Effector CD4-positive, alpha-beta T cell (primary cell): Measurements from ENCODE around the gene TRAF3IP1.
"Not testable (repeated sequence)": the region's sequence is repeated elsewhere in the genome, so short reads cannot be mapped to it uniquely, and the experiment has no call there.

ENCODE experiments used
- DNase-seq: peaks from one replicate; pipeline ENCODE4 v3.0.0-alpha.2; 2020

Gene TRAF3IP1

GRCh38 chr2:238383135-238383534 lies 62.8 kb downstream of the TRAF3IP1 start:
- no peak for DNase-seq

- DNase-seq = no peak
Observed at GRCh38 chr2:238383743-238384380, 63.5 kb downstream of the TRAF3IP1 start.

- DNase-seq = no peak
Observed at GRCh38 chr2:238387332-238387731, 67.0 kb downstream of the TRAF3IP1 start.

DNA sequence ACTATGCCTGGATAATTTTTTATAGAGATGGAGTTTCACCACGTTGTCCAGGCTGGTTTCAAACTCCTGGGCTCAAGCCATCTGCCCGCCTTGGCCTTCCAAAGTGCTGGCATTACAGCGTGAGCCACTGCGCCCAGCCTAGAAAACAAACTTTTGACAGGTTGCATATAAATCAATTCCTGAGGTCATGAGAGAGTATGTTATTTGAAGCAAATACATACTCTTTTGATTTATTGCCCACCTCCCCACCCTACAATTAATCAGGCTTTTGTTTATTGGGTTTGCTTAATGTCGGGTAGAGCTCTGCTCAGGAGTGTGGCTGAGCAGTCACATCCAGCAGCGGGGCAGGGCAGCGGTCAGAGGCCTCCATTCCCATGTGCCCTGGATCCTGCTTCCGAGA lies 68.5 kb downstream of the TRAF3IP1 start:
- DNase-seq = no peak

- no peak for DNase-seq
Observed at GRCh38 chr2:238389988-238390589, 69.8 kb downstream of the TRAF3IP1 start.

DNA sequence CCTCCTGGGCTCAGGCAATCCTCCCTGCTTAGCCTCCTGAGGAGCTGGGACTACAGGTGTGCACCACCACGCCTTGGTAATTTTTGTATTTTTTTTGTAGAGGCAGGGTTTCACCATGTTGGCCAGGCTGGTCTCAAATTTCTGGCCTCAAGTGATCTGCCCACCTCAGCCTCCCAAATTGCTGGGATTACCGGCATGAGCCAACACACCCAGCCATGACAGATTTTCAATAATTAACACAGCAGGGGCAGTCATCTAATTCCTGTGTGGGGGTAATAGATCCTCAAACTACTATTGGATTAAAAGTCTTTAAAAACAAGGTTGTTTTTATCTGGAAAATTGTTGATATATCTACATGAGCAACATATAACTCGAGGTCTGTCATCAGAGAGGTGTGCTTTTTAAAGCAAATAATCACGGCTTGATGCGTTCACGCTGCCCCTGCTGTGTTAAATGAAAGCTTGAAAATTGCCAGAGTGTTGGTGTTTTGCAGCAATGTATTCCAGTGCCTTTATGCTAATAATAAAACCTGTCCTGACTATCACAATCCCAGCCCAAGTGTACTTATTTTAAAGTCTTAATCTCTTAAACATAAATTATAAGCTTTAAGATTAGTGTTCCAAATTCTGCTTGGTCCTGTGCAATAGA lies 70.8 kb downstream of the TRAF3IP1 start:
- DNase-seq = no peak

DNA sequence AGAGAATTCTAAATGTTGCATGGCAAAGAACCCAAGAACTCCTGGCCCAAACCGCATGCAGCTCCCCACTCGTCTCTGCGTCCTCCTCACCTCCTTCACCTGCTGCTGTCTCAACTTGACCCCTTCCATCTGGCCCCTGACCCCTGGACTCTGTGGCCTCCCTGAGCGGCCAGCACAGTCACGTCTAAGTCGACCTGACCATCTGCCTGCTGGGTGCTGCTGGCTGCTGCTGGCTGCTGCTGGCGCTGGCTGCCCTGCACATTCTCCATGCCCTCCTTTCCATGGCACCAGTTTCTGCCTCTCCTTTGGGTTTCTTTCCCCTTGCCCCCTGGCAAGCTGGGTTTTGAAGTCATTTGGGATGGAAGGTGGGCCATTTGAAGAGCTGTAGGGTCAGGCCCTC lies 76.3 kb downstream of the TRAF3IP1 start:
- DNase-seq = no peak

DNA sequence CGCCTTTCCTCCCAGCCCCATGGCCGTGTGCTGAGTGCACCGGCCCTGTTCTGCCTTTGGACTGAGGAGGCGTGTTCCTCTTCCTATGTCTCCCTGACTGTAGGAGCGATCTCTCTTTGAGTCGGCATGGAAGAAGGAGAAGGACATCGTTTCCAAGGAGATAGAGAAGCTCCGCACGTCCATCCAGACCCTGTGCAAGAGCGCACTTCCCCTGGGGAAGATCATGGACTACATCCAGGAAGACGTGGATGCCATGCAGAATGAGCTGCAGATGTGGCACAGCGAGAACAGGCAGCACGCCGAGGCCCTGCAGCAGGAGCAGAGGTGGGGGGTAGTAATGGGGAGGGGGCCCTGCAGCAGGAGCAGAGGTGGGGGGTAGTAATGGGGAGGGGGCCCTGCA lies 77.0 kb downstream of the TRAF3IP1 start:
- DNase-seq = no peak

DNA sequence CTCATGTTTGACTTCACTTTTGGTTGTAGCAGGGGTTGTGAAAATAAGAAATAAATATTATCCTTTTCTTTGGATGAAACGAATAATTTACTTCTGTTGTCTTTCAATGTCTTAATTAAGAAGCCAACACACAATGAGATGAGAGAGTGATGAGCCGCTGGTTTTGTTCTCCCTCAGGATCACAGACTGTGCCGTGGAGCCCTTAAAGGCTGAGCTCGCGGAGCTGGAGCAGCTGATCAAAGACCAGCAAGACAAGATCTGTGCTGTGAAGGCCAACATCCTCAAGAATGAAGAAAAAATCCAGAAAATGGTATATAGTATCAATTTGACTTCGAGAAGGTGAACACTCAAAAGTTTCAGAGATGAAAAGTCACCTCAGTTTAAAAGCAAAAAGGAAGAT lies 78.3 kb downstream of the TRAF3IP1 start:
- DNase-seq = no peak

- DNase-seq = no peak
Observed at GRCh38 chr2:238399094-238399493, 78.8 kb downstream of the TRAF3IP1 start.

DNA sequence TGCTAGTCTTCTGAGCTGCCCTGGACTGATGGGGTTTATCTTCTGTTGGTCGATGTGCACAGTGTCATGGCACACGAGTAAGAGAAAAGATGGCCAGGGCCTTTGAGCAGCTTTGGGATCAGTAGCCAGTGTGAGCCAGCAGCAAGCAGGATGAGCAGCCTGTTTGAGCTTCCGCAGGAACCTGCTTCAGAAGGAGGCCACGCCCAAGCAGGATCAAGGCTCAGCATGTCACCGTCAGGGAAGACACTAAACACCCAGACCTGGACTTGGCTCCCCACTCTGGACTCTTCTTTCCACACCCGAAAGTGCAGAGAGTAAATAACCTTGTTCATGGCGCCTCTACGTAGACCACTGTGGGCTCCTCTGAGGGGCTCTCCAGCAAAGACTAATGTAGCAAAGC lies 81.2 kb downstream of the TRAF3IP1 start:
- no peak for DNase-seq

- no peak for DNase-seq
Observed at GRCh38 chr2:238403632-238404405, 83.5 kb downstream of the TRAF3IP1 start.

- no peak for DNase-seq
Observed at GRCh38 chr2:238404406-238405216, 84.3 kb downstream of the TRAF3IP1 start.

DNA sequence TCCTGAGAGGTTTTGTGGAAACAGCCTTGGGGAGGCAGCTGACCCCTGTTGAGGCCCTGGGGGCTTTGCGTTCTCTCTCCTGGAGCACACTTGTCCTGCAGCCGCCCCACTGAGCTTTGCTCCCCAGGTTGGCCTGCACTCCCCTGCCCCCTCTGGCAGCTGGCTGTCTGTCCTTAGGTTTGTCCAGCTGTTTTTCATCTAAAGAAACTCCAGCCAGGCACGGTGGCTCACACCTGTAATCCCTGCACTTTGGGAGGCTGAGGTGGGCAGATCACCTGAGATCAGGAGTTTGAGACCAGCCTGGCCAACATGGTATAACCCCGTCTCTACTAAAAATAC lies 84.9 kb downstream of the TRAF3IP1 start:
- not testable (repeated sequence) for DNase-seq

- DNase-seq = no peak
Observed at GRCh38 chr2:238406221-238406997, 86.1 kb downstream of the TRAF3IP1 start.

DNA sequence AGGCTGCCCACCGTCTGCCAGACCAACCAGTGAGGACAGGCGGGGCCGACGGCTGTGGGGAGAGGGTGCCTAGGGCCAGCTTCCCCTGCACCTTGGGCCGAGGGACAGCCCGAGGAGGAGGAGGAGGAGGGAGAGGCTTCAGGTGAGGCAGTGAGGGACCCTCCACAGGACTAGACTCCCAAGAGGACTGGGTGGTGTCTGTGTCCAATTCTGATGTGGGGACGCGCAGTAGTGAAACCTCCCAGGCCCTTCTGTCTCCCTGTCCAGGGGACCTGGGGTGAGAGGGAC lies 86.6 kb downstream of the TRAF3IP1 start:
- DNase-seq = no peak

DNA sequence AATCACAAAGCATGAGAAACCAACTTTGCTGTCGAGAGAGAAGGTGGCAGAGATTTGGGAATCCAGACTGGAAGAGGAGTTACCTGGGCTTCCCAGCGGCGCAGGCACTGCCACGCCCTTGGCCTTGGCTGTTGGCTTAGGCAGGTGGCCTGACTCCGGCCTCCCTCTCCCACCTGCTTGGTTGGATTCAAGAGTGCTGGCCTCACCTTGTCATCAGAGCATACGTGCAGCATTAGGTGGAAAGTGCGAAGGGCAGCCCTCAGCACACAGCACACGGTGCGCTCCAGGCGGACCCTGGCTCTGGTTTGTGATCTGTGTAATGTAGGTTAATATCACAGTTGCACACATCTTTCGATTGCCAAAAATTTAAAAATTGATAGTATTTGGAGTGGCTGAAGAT lies 87.2 kb downstream of the TRAF3IP1 start:
- no peak for DNase-seq

DNA sequence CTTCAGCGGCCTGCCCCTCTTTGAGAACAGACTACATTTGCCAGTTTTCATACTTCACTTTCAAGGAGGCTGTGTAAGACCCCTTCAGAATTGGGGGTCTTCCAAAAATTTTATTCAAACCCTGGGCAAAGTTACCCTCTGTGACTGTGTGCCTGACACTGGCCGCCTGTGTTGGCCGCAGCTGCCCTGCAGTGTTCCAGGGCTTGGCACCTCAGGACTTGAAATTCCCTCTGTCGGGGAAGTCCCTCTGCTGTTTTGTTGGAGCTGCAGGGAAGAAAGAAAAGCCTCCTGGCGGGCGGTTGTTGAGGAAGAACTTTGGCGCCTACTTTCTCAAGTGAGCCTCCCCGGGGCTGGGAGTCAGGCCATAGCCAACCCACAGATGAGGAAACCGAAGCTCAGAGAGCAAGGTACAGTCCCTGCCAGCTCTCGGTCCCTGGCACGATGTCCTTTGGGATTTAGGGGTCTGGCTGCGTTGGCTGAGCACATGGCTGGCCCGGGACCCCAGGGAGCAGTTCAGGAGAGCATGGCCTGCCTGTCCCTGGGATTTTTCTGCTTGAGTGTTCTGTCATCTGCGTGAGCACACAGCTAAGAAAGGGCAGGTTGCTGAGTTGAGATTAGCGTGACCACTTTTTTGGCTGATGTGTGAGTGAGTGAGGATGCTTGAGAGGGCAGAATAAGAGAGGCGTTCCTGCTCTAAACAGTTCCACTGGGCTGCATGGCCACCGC lies 88.5 kb downstream of the TRAF3IP1 start:
- DNase-seq = no peak

DNA sequence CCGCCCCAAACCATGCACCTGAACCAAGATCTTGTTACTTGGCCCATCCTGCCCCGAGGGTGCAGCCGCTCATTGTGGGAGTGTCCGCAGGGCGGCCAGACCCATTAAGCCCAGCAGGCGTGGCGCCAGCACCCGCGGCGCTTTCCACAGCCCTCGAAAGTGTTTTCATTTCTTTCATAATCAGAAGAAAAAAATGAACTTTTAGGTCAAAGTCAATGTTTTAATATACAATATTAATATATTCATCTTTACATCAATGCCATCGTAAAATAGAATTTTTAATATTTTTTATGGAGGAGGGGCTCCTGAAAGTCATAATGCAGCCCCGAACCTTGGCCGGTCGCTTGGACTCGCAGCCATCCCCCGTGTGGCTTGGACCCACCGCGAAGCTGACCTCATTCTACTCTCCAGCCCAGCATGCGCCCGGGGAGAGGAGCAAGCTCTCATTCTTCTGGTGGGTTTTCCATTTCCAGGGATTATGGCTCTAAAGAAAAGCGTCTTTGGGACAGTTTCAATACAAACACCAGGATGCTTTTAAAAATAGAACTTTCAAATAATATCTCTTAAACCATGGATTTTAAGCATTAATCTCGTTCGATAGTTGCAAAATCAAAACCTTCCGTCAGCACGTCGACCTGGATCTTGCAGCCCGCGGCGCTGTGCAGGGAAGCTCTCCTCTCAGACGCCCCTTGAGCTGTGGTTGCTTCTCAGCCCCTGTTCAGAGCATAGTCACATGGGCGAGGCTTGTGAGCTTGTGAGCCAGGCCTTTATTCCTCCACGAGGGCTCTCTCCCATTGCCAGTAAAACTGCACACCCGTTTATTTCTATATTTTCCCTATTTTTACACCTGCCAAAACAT lies 89.3 kb downstream of the TRAF3IP1 start:
- DNase-seq = no peak

DNA sequence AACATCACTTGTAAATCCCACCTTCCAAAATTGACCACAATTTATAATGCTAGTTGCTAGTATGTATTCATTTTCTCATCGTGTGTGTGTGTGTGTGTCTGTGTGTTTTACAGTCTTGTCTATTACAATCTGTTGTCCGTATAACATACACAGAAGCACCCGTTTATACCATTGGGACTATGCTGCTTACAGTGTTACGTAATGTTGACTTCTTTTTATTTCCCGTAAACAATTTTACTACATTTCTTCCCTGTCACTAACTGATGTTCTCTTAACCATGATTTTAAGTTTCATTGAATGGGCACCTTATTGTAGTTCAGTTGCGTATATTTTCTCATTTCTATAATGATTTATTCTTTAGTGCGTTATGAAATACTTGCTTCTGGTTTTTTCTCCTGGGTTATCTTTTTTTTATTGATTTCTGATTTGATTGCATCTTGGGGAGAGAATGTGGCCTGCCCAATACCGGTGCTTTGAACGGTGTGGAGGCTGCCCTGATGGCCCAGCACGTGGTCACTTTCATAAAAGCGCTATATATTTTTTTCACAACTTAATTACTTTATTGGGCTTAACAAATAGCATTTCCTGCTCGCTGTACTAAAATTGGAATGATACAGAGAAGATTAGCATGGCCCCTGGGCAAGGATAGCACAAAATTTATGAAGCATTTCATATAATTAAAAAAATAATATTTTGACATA lies 91.9 kb downstream of the TRAF3IP1 start:
- DNase-seq = no peak
